GM19452 (cell line): ENCODE measurements around the gene ANO3.

Source experiments
- ATAC-seq: cut with Tn5 transposase; IDR thresholded peaks from one replicate; pipeline ENCODE4 v1.9.1; 2021; ENCODE audit not compliant: unreplicated experiment

ANO3 gene

DNA sequence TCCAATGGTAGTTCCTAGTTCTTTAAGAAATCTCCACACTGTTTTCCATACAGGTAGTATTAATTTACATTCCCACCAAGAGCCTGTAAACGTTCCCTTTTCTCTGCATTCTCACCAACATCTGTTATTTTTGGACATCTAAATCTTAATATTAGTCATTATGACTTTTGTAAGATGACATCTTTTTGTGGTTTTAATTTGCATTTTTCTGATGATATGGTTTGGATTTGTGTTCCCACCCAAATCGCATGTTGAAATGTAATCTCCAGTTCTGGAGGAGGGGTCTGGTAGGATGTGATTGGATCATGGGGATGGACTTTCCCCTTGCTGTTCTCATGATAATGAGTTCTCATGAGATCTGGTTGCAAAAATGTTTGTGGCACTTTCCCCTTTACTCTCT lies 151.2 kb downstream of the ANO3 start:
- ATAC-seq: no peak

DNA sequence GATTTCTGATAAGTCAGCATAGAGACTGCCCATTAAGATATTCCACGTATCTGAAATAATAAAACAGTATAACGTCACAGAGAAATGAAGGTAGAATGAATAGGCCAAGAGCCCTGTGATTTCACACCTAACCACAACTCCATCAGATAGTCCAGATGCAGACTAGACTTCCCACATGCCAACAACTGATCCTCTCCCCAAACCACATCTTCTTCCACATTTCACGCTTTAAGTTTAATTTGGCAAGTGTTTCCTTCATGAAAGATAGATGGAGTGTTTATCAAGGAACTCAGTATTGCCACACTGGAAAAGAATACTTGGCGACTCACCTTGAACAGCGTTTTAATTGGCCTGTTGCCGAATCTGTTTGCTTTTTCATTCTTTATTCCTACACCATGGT lies 158.6 kb downstream of the ANO3 start:
- ATAC-seq: no peak

DNA sequence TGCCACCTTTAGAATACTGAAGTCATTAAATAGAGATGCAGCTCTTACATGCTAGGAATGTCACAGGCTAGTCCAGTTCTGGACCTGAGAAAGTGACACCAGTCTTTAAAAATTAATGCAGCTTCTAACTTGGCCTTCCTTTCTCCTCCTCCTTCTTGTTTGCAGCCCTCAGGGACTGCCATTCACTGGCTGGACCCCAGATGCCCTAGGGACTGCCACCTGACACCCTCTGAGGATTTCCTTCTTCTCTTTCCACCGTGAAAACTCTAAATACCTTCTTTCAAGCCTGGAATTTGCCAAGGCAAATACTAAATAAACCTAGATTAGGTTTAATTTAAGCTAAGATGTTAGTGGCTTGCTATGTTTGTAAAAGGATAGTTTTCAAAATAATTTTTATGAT lies 161.7 kb downstream of the ANO3 start:
- no peak for ATAC-seq

DNA sequence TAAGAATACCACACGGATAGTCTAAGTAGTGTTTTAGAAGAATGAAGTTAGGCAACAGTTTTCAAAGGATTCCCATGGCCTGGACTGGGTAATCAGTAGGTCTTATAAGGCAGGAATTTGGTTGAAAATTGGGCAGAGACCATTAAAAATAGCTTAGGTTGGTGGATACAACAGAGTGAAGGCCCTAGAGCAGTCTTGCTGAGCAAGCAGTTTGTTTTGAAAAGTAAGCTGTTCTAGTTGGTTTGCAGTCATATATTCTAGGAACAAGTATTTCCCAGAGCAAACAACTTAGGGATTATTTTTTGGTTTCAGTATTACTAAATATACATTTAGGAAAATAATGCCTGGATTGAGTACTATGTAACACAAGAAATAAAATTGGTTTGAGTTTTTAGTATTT lies 175.3 kb downstream of the ANO3 start:
- ATAC-seq: no peak

DNA sequence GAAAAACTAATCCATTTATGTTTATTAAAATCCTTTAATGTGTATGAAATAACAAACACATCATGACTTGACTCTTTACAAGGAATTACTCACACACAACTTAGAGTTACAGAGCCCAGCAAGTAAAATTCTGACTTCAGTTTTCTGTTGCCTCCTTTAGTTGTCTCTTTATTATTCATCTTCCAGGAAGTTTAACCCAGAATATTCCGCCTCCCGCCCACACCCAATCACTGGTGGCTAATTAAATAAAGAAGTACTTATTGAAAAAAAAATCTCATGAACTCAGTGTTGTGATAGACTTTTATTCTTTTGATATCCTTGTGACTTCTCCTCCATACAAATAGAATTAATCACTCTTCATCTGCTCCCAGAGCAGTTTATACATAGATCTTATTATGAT lies 178.2 kb downstream of the ANO3 start:
- no peak for ATAC-seq

DNA sequence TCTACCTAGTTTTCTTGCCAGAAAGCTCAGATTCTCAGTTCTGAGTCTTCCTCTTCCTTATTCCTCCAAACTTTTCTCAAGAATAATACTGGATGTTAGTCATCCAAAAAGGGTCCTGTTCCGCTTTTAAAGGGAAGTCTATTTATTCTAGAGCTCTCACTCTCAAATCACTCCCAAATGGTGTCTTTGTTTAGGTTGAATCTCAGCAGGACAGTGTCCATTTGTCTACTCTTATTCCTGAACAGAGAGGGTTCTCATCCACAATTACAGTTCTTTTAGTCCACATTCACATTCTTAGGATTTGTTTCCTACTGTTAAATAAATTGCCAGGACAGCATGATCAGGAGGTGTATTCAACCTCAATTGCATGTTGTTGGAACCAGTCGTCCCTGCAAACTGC lies 178.8 kb downstream of the ANO3 start:
- no peak for ATAC-seq

DNA sequence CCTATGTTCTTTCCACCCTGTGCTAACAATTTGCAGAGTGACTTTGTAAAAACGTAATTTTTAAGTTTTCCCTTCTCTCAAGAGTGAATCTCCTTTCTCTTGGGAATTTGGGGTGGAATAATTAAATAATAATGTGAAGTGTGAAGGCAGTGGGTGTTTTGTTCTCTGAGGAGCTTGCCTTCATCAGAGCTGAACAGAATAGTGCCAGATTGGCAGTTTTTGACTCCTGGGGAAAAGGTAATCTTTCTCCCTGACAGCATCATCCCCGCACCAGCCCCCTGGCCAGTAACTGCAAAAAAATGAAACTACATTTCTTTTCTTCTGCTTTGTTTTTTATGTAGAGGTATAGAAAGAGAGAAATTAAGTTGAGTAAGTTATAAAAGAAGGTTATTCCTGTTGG lies 180.3 kb downstream of the ANO3 start:
- no peak for ATAC-seq

DNA sequence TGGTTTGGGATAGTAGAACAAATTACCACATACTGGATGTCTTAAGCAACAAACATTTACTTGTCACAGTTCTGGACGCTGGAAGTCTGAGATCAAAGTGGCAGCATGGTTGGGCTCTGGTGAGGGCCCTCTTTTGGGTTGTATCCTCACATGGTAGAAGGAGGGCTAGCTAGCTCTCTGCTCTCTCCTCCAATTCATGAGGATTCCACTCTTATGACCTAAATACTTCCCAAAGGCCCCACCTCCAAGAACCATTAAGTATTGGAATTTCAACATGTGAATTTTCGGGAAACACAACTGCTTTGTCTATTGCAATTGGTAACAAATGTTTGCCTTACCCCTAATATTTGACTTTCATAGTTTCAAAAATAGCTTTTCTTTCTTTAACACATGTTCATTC lies 187.5 kb downstream of the ANO3 start:
- no peak for ATAC-seq

DNA sequence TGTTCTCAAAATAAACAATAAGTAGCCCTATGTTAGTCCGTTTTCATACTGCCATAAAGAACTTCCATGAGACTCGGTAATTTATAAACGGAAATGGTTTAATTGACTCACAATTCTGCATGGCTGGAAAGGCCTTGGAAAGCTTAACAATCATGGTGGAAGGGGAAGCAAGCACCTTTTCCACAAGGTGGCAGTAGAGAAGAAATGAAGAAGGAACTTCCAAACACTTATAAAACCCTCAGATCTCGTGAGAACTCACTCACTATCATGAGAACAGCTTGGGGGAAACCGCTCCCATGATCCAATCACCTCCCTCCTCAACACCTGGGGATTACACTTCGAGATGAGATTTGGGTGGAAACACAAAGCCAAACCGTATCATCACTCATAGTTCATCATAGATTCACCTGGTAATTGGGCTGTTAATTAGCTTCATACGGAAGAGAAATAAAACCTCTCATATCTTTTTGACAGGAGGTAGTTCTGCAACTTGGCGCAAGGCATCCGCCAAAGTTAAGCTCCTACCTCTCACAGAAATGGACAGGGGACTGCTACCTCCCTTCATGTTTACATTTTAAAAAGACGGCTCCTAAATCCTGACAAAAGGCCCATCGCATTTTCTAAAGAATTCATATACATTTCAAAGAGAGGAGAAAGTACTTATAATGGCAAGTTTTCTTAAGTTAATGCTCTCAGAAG lies 191.1 kb downstream of the ANO3 start:
- ATAC-seq: no peak

DNA sequence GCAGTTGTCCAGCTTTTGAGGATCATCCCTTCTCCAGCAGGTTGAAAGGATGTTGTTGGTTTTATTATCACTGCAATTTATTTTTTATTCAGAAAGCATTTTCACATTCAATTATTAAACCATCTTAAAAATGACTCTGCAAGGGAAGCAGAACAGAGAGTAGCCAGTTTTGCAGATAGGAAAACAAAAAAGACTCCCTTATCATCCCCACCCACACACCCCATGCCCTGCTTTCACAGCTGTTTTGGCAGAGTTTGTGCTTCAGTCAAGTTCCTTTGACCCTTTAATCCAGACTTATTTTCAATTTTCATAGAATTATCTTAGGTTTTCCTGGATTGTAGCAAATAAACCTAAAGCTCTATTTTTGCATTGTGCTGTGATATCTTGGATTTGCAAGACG lies 195.8 kb downstream of the ANO3 start:
- ATAC-seq: no peak

DNA sequence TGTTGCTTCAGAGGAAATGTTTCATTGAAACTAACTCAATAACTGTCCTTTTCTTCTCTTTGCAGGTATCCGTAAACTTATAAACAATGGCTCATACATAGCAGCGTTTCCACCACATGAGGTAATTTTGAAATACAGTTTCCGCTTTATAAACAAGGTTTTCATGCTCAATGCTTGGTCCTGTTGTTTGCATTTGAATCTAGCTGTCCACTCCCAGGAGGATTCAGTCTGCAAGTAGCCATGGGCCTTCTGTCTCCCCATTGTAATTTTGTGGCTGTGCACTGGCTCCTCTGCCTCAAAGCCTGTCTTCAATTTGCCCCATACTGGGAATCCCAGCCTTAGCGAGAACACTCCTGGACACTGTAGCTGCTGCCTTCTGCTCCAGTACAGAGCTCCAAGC lies 205.4 kb downstream of the ANO3 start:
- no peak for ATAC-seq

DNA sequence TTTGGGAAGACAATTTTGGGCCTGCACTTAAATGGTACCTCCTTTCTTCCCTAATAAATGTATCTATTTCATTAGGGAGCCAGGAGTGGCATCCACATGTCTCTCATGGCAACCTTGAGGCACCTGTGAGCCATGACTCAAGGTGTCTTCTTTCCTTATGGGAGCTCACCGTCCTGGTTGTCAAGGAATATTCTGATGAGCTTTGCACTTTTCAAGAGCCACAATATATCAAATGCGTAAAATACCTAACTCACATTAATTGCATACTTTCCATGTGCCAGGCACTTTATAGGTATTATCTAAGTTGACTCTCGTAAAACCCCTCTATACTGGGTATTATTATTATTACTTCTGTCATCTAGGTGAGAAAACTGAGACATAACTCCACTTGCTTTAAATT lies 207.6 kb downstream of the ANO3 start:
- ATAC-seq: no peak

DNA sequence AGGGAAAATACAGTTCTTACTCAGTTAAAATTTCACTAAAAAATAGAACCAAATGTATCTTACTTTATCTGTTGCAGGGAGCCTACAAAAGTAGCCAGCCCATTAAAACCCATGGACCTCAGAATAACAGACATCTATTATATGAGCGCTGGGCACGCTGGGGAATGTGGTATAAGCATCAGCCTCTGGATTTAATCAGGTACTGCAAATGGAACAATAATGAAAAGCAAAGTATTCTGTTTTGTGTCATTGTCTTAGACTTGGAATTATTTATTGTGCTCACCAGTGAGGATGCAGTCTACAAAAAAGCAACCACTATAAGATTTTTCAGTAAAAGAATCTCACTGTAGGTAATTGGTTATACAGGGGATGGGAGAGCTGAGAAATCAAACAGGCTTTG lies 209.9 kb downstream of the ANO3 start:
- no peak for ATAC-seq

DNA sequence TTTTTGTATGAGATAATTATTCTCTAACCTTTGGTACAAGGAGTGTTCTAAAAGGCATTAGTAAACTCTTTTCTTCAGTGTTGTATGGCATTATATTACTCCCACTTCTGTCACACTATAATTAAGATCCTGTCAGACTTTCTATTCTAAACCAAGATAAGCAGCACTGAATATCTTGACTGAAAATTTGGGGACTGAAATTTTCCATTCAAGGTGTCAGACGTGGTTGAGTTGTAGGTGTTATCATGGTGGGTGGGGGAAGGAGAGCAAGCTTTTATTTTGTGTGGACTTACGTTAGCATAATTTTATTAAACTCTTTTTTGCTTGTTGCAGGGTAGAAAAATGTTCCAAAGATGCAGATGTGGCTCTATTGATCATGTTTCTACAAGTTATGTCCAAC lies 217.2 kb downstream of the ANO3 start:
- ATAC-seq: no peak

DNA sequence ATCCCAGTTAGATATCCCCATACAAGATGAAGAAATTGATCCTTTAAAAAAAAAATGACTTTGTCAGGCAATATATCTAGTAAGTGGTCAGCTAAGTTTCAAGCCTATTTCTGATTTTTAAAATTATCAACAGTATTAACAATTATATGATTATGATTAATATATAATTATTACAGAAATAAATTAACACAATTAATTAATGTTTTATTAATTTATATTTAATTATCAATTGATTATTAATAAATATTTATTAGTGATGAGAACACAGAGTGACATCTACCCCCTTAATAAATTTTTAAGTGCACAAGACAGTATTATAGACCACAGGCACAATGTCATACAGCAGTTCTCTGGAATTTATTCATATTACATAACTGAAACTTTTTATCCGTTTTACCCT lies 218.1 kb downstream of the ANO3 start:
- ATAC-seq: no peak

DNA sequence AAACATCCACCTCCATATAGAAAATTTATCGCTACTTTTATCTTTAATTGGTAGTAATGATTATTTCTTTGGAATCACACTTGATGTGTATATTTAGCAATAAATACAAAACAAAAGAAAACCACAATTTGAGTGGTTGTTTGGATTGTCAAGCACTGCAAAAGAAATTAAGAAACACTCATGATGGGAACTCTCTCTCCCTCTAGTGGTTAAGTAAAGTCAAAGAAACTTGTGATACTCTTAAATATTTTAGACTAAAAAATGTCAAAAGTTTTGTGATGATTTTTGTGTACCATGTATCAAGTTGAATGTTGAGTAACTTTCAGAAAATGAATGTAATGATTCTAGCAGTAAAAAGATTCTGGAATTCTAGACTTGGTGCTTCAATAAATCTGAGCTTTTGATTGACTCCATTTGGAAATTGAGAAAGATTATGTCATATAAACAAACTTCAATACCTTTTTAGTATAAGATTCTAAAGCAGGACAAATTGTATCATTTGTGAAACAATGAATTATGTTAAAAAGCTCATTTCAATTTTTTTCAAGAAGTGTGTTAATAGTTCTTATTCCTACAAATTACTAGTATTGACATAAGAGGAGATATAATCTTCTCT lies 219.4 kb downstream of the ANO3 start:
- ATAC-seq: no peak

DNA sequence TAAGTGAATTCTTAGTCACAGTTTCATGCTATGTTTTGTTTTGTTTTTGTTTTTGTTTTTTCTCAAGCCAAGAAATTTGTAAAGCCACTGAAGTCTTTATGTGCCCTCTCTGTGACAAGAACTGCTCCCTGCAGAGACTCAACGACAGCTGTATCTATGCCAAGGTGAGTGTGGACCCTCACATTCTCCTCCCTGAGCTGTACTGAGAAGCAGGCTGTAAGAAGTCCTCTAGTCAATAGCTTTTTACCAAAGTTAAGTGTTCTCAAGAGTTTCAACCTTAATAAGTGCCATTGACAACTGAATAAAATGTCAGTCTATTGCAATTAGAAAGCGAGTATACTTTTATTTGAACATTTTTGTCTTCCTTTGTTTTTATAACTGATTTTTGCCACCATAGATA lies 221.3 kb downstream of the ANO3 start:
- ATAC-seq: no peak

DNA sequence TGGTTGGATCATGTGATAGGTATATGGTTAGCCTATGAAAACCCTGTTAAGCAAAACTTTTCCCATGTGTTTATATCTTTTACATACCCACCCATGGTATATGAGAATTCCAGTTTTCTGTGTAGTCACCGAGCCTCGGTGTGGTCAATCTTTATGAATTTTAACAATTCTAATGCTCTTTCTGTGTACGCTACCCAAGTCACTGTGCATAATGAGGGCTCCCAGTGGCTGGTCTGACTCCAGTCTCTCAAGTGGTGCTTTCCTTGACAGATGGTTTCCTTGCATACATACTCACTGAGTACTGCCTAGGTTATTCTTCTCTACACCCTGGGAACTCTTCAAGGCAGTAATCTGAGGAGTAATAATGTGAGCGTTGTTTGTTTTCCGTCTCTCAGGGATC lies 222.5 kb downstream of the ANO3 start:
- ATAC-seq: no peak

DNA sequence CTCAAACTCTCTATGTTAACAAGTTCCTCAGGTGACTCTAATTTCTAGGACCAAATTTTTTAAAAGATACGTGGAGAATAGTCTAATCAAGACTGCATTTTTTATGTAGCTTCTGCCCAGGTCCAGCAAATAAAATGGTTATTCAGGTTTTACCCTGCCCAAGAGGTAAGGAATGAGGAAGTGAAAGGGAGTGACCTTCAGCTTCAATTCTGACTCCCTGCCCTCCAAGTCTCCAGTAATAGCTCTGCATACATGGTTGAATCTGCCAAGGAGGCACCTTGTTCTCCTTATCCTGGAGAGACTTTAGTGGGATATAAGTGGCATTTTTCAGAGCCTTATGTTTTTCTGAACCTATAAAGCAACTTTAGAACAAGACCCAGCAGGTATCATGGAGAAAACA lies 224.7 kb downstream of the ANO3 start:
- ATAC-seq: no peak

DNA sequence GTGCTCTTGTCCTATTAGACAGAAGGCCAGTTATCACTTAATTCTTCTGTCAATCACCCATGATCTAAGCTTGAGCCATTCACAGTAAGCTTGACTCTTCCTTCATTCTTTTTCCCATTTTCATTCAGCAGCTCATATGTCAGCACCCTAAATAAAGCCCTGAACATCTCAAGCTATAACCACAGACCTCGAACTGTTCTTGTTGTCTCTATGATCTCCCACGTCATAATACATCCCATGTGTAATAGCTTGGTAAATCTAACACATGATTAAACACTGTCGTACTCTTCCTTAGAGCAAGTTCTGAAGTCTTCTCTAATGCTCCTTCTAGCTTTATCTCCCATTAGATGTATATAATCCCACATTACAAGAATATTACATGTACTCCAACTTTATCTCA lies 225.7 kb downstream of the ANO3 start:
- no peak for ATAC-seq

DNA sequence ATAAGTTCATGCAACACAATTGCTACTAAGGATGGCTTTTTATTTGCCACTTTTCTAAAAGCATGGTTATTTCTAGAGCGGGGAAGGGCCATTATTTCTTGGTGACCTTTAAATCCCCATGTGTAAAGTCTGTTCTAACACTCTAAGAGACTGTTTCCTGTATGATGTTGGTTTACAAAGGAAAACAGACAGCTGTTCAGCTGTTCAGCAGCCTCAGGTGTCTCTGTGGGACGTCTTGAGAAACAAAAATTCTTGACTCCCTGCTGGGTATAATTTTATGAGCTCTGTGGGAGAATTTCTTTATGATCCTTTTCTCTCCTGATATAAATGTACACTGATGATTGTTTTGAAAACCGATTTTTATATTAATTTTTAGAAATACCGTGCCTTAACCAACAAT lies 226.3 kb downstream of the ANO3 start:
- ATAC-seq: no peak

DNA sequence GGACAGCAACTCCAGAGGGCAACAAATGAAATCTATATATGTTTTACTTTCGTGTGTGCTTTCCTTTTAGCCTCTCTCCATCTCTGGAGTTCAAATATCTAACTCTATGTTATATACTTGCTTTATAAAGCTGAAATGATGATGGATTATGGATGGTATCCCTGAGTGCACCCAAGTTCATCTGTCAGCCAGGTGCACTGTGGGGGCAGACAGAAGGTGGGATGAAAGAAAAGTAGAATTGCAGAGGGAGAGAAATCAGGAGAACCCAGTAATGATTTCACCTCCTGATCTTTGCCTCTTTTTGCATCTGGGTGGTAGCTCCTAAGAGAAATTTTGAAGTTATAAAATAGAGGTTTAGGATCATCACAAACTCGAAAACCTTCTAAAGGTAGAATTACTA lies 237.7 kb downstream of the ANO3 start:
- ATAC-seq: no peak
